ENCODE results near the gene ANO4. TPM values are rescaled to one million over a fixed set of nuclear protein-coding genes. Genes with fewer than 3 reads are reported as not detected.

Gene ANO4
- total and polyA plus RNA-seq, 4 donors: 0.10 to 1.9 (median 0.86) TPM

DNA sequence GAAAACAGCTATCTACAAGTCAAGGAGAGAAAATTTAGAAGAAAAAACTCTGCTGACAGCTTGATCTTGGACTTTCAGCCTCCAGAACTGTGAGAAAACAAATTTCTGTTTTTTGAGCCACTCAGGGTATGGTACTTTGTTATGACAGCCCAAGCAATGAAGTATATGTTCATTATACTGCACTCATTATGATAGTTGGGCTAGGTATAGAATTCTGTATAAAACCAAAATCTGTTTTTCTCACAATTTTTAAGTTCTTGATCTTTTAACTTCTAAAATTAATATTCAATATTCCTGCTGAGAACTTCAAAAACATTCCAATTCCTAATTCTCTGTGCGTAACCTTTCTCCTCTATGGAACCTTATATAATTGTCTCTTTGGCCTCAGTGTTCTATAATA is 214.7 kb downstream of the ANO4 start:
- Histone ChIP-seq H3K36me3 (ENCODE audit: control insufficient read depth in 4 of 4, insufficient read depth in 4 of 4, low read length in 4 of 4) (no peaks in the 10 kb centered on the region), H3K27me3 (ENCODE audit: control insufficient read depth in 3 of 3, insufficient read depth in 3 of 3, low read length in 2 of 3) (no peaks in the 10 kb centered on the region), H3K4me1 (ENCODE audit: control insufficient read depth in 5 of 5, insufficient read depth in 5 of 5, low read length in 5 of 5) (no peaks in the 10 kb centered on the region), H3K9ac (ENCODE audit: insufficient read depth in 1 of 2, low read length in 2 of 2) (no peak overlapping the region), H3K4me3 (no peak overlapping the region), H3K9me3 (ENCODE audit: control insufficient read depth in 4 of 4, insufficient read depth in 3 of 4, low read length in 3 of 4) (peaks cover 0 to 10% (median 0%) of the 10 kb centered on the region in 4 donors), H3K27ac (ENCODE audit: low read depth in 1 of 2, low read length in 1 of 2) (no peak overlapping the region)
- ATAC-seq (ENCODE audit: insufficient read depth, low FRiP score): no peak
- TF ChIP-seq CTCF (IDR thresholded peaks at IDR 0.05; ENCODE audit: control extremely low read depth, extremely low read depth): no peak
- no peak for DNase-seq
- WGBS, 2 donors: 93 to 95% methylated on average over 1 of the region's 1 CpG

- H3K27me3 ChIP-seq (ENCODE audit: control insufficient read depth in 3 of 3, insufficient read depth in 3 of 3, low read length in 2 of 3): no peaks in the 10 kb centered on the region
- H3K9ac ChIP-seq (ENCODE audit: insufficient read depth in 1 of 2, low read length in 2 of 2): no peak overlapping the region
- no peak for TF ChIP-seq CTCF (IDR thresholded peaks at IDR 0.05; ENCODE audit: control extremely low read depth, extremely low read depth)
- no peak for ATAC-seq (ENCODE audit: insufficient read depth, low FRiP score)
- DNase-seq: no peak
- H3K36me3 ChIP-seq (ENCODE audit: control insufficient read depth in 4 of 4, insufficient read depth in 4 of 4, low read length in 4 of 4): no peaks in the 10 kb centered on the region
- H3K9me3 ChIP-seq (ENCODE audit: control insufficient read depth in 4 of 4, insufficient read depth in 3 of 4, low read length in 3 of 4): peaks cover 0 to 10% (median 0%) of the 10 kb centered on the region in 4 donors
- H3K4me1 ChIP-seq (ENCODE audit: control insufficient read depth in 5 of 5, insufficient read depth in 5 of 5, low read length in 5 of 5): no peaks in the 10 kb centered on the region
- 31 to 67% methylated on average over 1 of the region's 1 CpG for WGBS, 2 donors
- H3K4me3 ChIP-seq: no peak overlapping the region
- no peak overlapping the region for H3K27ac ChIP-seq (ENCODE audit: low read depth in 1 of 2, low read length in 1 of 2)
These were observed 216.3 kb downstream of the ANO4 start for GRCh38 chr12:101010896-101011295.

GRCh38 chr12:101013993-101014392 is 219.4 kb downstream of the ANO4 start:
- no peak overlapping the region for H3K27ac ChIP-seq (ENCODE audit: low read depth in 1 of 2, low read length in 1 of 2)
- no peaks in the 10 kb centered on the region for H3K4me1 ChIP-seq (ENCODE audit: control insufficient read depth in 5 of 5, insufficient read depth in 5 of 5, low read length in 5 of 5)
- H3K9ac ChIP-seq (ENCODE audit: insufficient read depth in 1 of 2, low read length in 2 of 2): no peak overlapping the region
- no peak overlapping the region for H3K4me3 ChIP-seq
- no peaks in the 10 kb centered on the region for H3K27me3 ChIP-seq (ENCODE audit: control insufficient read depth in 3 of 3, insufficient read depth in 3 of 3, low read length in 2 of 3)
- WGBS, 2 donors: 86 to 87% methylated on average over 6 of the region's 6 CpGs
- no peak for TF ChIP-seq CTCF (IDR thresholded peaks at IDR 0.05; ENCODE audit: control extremely low read depth, extremely low read depth)
- ATAC-seq (ENCODE audit: insufficient read depth, low FRiP score) (no peak), DNase-seq (no peak)
- H3K36me3 ChIP-seq (ENCODE audit: control insufficient read depth in 4 of 4, insufficient read depth in 4 of 4, low read length in 4 of 4): no peaks in the 10 kb centered on the region
- H3K9me3 ChIP-seq (ENCODE audit: control insufficient read depth in 4 of 4, insufficient read depth in 3 of 4, low read length in 3 of 4): peaks cover 0 to 5% (median 0%) of the 10 kb centered on the region in 4 donors

GRCh38 chr12:101015044-101015443 is 220.5 kb downstream of the ANO4 start:
- WGBS, 2 donors: 94 to 98% methylated on average over 2 of the region's 2 CpGs

More at GRCh38 chr12:101015044-101015443, 220.5 kb downstream of the ANO4 start:
- Histone ChIP-seq H3K4me1 (ENCODE audit: control insufficient read depth in 5 of 5, insufficient read depth in 5 of 5, low read length in 5 of 5) (no peaks in the 10 kb centered on the region), H3K27ac (ENCODE audit: low read depth in 1 of 2, low read length in 1 of 2) (no peak overlapping the region), H3K4me3 (no peak overlapping the region), H3K9ac (ENCODE audit: insufficient read depth in 1 of 2, low read length in 2 of 2) (no peak overlapping the region), H3K36me3 (ENCODE audit: control insufficient read depth in 4 of 4, insufficient read depth in 4 of 4, low read length in 4 of 4) (no peaks in the 10 kb centered on the region), H3K9me3 (ENCODE audit: control insufficient read depth in 4 of 4, insufficient read depth in 3 of 4, low read length in 3 of 4) (no peaks in the 10 kb centered on the region), H3K27me3 (ENCODE audit: control insufficient read depth in 3 of 3, insufficient read depth in 3 of 3, low read length in 2 of 3) (no peaks in the 10 kb centered on the region)
- no peak for TF ChIP-seq CTCF (IDR thresholded peaks at IDR 0.05; ENCODE audit: control extremely low read depth, extremely low read depth)
- ATAC-seq (ENCODE audit: insufficient read depth, low FRiP score): no peak
- DNase-seq: no peak

Data from lung (tissue), 12 donors.